ENCODE measurements around the gene SLC1A3.

DNA sequence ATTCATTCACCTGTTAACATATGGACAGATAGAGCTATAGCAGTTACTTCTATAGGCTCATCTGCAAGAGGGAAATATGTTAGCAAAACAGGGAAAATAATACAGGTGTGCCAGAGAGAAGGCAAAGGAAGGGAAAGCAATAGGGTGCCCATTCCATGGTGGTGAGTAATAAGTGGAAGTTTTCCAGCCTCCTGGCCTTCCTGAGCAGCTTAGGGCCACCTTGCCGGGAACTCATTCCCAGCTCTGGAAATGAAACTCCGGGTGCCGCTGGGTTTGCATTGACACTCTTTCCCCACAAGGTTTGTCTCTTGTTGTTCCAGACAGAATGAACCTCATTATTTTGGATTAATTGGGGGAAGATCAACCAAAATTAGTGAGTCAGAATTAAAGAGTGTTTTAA lies 58.4 kb downstream of the SLC1A3 start:
- TF ChIP-seq, protein P1, sequence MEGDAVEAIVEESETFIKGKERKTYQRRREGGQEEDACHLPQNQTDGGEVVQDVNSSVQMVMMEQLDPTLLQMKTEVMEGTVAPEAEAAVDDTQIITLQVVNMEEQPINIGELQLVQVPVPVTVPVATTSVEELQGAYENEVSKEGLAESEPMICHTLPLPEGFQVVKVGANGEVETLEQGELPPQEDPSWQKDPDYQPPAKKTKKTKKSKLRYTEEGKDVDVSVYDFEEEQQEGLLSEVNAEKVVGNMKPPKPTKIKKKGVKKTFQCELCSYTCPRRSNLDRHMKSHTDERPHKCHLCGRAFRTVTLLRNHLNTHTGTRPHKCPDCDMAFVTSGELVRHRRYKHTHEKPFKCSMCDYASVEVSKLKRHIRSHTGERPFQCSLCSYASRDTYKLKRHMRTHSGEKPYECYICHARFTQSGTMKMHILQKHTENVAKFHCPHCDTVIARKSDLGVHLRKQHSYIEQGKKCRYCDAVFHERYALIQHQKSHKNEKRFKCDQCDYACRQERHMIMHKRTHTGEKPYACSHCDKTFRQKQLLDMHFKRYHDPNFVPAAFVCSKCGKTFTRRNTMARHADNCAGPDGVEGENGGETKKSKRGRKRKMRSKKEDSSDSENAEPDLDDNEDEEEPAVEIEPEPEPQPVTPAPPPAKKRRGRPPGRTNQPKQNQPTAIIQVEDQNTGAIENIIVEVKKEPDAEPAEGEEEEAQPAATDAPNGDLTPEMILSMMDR (IDR thresholded peaks at IDR 0.05): no peak
- no peak for TF ChIP-seq POLR2A (IDR thresholded peaks at IDR 0.05)
